ENCODE measurements around the gene CCDC28A.

The CCDC28A gene

GRCh38 chr6:138818496-138819194 lies 45.1 kb downstream of the CCDC28A start:
- Histone ChIP-seq H3K27me3 (ENCODE audit: control insufficient read depth, insufficient read depth, low read length) (no peaks in the 10 kb centered on the region), H3K4me1 (ENCODE audit: control insufficient read depth, insufficient read depth, low read length) (peaks cover 10% of the 10 kb centered on the region), H3K4me3 (ENCODE audit: low read length) (no peak overlapping the region), H3K9me3 (ENCODE audit: control insufficient read depth, low read length) (no peaks in the 10 kb centered on the region), H3K36me3 (ENCODE audit: control insufficient read depth, insufficient read depth, low read length) (no peaks in the 10 kb centered on the region), H3K9ac (ENCODE audit: low read length) (no peak overlapping the region)

- no peaks in the 10 kb centered on the region for H3K27me3 ChIP-seq (ENCODE audit: control insufficient read depth, insufficient read depth, low read length)
Observed at GRCh38 chr6:138821519-138821918, 48.0 kb downstream of the CCDC28A start.

GRCh38 chr6:138824482-138825144 lies 51.0 kb downstream of the CCDC28A start:
- Histone ChIP-seq H3K4me3 (ENCODE audit: low read length) (no peak overlapping the region), H3K9ac (ENCODE audit: low read length) (no peak overlapping the region), H3K4me1 (ENCODE audit: control insufficient read depth, insufficient read depth, low read length) (no peaks in the 10 kb centered on the region), H3K36me3 (ENCODE audit: control insufficient read depth, insufficient read depth, low read length) (no peaks in the 10 kb centered on the region), H3K27me3 (ENCODE audit: control insufficient read depth, insufficient read depth, low read length) (no peaks in the 10 kb centered on the region), H3K9me3 (ENCODE audit: control insufficient read depth, low read length) (no peaks in the 10 kb centered on the region)

More at GRCh38 chr6:138821519-138821918, 48.0 kb downstream of the CCDC28A start:
- Histone ChIP-seq H3K9ac (ENCODE audit: low read length) (no peak overlapping the region), H3K9me3 (ENCODE audit: control insufficient read depth, low read length) (no peaks in the 10 kb centered on the region), H3K36me3 (ENCODE audit: control insufficient read depth, insufficient read depth, low read length) (no peaks in the 10 kb centered on the region), H3K4me3 (ENCODE audit: low read length) (no peak overlapping the region), H3K4me1 (ENCODE audit: control insufficient read depth, insufficient read depth, low read length) (peaks cover 10% of the 10 kb centered on the region)

- Histone ChIP-seq H3K36me3 (ENCODE audit: control insufficient read depth, insufficient read depth, low read length) (no peaks in the 10 kb centered on the region), H3K4me3 (ENCODE audit: low read length) (no peak overlapping the region), H3K27me3 (ENCODE audit: control insufficient read depth, insufficient read depth, low read length) (no peaks in the 10 kb centered on the region), H3K9ac (ENCODE audit: low read length) (no peak overlapping the region), H3K4me1 (ENCODE audit: control insufficient read depth, insufficient read depth, low read length) (no peaks in the 10 kb centered on the region), H3K9me3 (ENCODE audit: control insufficient read depth, low read length) (no peaks in the 10 kb centered on the region)
Observed at GRCh38 chr6:138830248-138830647, 56.7 kb downstream of the CCDC28A start.

GRCh38 chr6:138832182-138832581 lies 58.6 kb downstream of the CCDC28A start:
- Histone ChIP-seq H3K4me1 (ENCODE audit: control insufficient read depth, insufficient read depth, low read length) (no peaks in the 10 kb centered on the region), H3K36me3 (ENCODE audit: control insufficient read depth, insufficient read depth, low read length) (no peaks in the 10 kb centered on the region), H3K9ac (ENCODE audit: low read length) (no peak overlapping the region), H3K4me3 (ENCODE audit: low read length) (no peak overlapping the region), H3K27me3 (ENCODE audit: control insufficient read depth, insufficient read depth, low read length) (no peaks in the 10 kb centered on the region), H3K9me3 (ENCODE audit: control insufficient read depth, low read length) (no peaks in the 10 kb centered on the region)

- no peak overlapping the region for H3K9ac ChIP-seq (ENCODE audit: low read length)
- no peaks in the 10 kb centered on the region for H3K4me1 ChIP-seq (ENCODE audit: control insufficient read depth, insufficient read depth, low read length)
- no peaks in the 10 kb centered on the region for H3K9me3 ChIP-seq (ENCODE audit: control insufficient read depth, low read length)
- H3K36me3 ChIP-seq (ENCODE audit: control insufficient read depth, insufficient read depth, low read length), result no peaks in the 10 kb centered on the region
- H3K27me3 ChIP-seq (ENCODE audit: control insufficient read depth, insufficient read depth, low read length), result no peaks in the 10 kb centered on the region
- no peak overlapping the region for H3K4me3 ChIP-seq (ENCODE audit: low read length)
Observed at GRCh38 chr6:138833816-138834539, 60.4 kb downstream of the CCDC28A start.

GRCh38 chr6:138837246-138837645 lies 63.7 kb downstream of the CCDC28A start:
- Histone ChIP-seq H3K4me1 (ENCODE audit: control insufficient read depth, insufficient read depth, low read length) (no peaks in the 10 kb centered on the region), H3K9ac (ENCODE audit: low read length) (no peak overlapping the region), H3K9me3 (ENCODE audit: control insufficient read depth, low read length) (no peaks in the 10 kb centered on the region), H3K36me3 (ENCODE audit: control insufficient read depth, insufficient read depth, low read length) (no peaks in the 10 kb centered on the region), H3K27me3 (ENCODE audit: control insufficient read depth, insufficient read depth, low read length) (no peaks in the 10 kb centered on the region), H3K4me3 (ENCODE audit: low read length) (no peak overlapping the region)
